Measurements from ENCODE around the gene COL16A1.

Gene COL16A1

GRCh38 chr1:31669786-31670592 lies 33.8 kb downstream of the COL16A1 start:
- peak overlapping the region; percentile 46 for H3K27ac ChIP-seq
- no peak for TF ChIP-seq ZFX (IDR thresholded peaks at IDR 0.05)

- peak overlapping the region; percentile 46 for H3K27ac ChIP-seq
- TF ChIP-seq ZFX (IDR thresholded peaks at IDR 0.05) (no peak), CTCF (conservative IDR thresholded peaks at IDR 0.05) (no peak)
Observed at GRCh38 chr1:31669433-31669785, 34.4 kb downstream of the COL16A1 start.

GRCh38 chr1:31668303-31668883 lies 35.4 kb downstream of the COL16A1 start:
- H3K27ac ChIP-seq: no peak overlapping the region; the same call in 1 of the 2 replicates

GRCh38 chr1:31667065-31667785 lies 36.6 kb downstream of the COL16A1 start:
- H3K27ac ChIP-seq: no peak overlapping the region
- TF ChIP-seq ZFX (IDR thresholded peaks at IDR 0.05) (no peak), CTCF (conservative IDR thresholded peaks at IDR 0.05) (no peak)

More at GRCh38 chr1:31668303-31668883, 35.4 kb downstream of the COL16A1 start:
- TF ChIP-seq CTCF (conservative IDR thresholded peaks at IDR 0.05) (no peak), ZFX (IDR thresholded peaks at IDR 0.05) (no peak)

GRCh38 chr1:31666263-31666963 lies 37.4 kb downstream of the COL16A1 start:
- no peak overlapping the region for H3K27ac ChIP-seq

GRCh38 chr1:31665234-31665878 lies 38.5 kb downstream of the COL16A1 start:
- no peak for TF ChIP-seq CTCF (conservative IDR thresholded peaks at IDR 0.05)
- no peak for TF ChIP-seq ZFX (IDR thresholded peaks at IDR 0.05)

More at GRCh38 chr1:31666263-31666963, 37.4 kb downstream of the COL16A1 start:
- no peak for TF ChIP-seq CTCF (conservative IDR thresholded peaks at IDR 0.05)
- no peak for TF ChIP-seq ZFX (IDR thresholded peaks at IDR 0.05)

GRCh38 chr1:31664528-31664927 lies 39.3 kb downstream of the COL16A1 start:
- TF ChIP-seq ZFX (IDR thresholded peaks at IDR 0.05) (no peak), CTCF (conservative IDR thresholded peaks at IDR 0.05) (no peak)
- H3K27ac ChIP-seq: no peak overlapping the region

More at GRCh38 chr1:31665234-31665878, 38.5 kb downstream of the COL16A1 start:
- no peak overlapping the region for H3K27ac ChIP-seq
